Sigmoid colon (tissue), 4 donors: ENCODE results near the gene TSPO.

ENCODE experiments used
- POLR2A ChIP-seq, 2 donors: fragments of 450-650 bp; IDR thresholded peaks; one replicate each; pipeline ENCODE4 v1.6.1; 2016; ENCODE audit warnings: antibody characterized with exemption in 2 of 2, mild to moderate bottlenecking in 2 of 2, moderate library complexity in 2 of 2
- POLR2AphosphoS5 ChIP-seq, 4 donors: sonication (generic); formaldehyde crosslinking; IDR thresholded peaks; one replicate each; pipeline ENCODE4 v1.6.1; 2017; ENCODE audit warnings: antibody characterized with exemption in 4 of 4
- TF ChIP-seq, protein P1 (sequence below), 4 experiments: fragments of 450-650 bp in 3 of 4; fragments of 200-600 bp in 1 of 4; IDR thresholded peaks; one replicate each; pipeline ENCODE4 v1.5.1; 2016 to 2019; ENCODE audit warnings: antibody characterized with exemption in 4 of 4, mild to moderate bottlenecking in 3 of 4, moderate library complexity in 2 of 4

DNA sequence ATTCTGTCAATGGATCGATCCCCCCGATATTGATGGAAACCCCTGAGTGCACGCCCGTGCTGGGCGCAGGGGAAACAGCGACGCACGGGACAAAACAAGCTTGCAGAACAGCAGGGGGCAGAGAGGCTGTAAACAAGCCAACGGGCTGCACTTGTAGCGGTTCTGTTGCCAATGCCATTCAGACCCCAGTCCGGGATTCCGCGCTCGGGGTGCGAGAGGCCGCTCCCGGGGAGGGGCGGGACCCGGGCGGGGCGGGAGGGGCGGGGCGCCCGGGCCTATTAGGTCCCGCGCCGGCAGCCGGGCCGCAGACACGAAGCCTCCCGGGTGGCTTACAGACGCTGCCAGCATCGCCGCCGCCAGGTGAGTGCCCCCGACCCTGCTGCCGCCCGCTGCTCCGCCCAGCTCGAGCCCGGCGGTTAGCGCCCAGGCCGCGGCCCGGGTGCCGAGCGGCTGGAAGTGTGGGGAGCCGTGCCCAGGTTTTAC, 40.9 kb upstream of the TSPO start, which contains the start of gene BIK:
- TF ChIP-seq POLR2AphosphoS5 (IDR thresholded peaks at IDR 0.05) (no peak), POLR2A (IDR thresholded peaks at IDR 0.05) (no peak)
- TF ChIP-seq, protein P1, sequence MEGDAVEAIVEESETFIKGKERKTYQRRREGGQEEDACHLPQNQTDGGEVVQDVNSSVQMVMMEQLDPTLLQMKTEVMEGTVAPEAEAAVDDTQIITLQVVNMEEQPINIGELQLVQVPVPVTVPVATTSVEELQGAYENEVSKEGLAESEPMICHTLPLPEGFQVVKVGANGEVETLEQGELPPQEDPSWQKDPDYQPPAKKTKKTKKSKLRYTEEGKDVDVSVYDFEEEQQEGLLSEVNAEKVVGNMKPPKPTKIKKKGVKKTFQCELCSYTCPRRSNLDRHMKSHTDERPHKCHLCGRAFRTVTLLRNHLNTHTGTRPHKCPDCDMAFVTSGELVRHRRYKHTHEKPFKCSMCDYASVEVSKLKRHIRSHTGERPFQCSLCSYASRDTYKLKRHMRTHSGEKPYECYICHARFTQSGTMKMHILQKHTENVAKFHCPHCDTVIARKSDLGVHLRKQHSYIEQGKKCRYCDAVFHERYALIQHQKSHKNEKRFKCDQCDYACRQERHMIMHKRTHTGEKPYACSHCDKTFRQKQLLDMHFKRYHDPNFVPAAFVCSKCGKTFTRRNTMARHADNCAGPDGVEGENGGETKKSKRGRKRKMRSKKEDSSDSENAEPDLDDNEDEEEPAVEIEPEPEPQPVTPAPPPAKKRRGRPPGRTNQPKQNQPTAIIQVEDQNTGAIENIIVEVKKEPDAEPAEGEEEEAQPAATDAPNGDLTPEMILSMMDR (IDR thresholded peaks at IDR 0.05): no peak
